Effector CD8-positive, alpha-beta T cell (primary cell): ENCODE results near the gene LSP1.

Experiments
- DNase-seq: peaks from one replicate; lab custom pipeline; 2025; lab: John Stamatoyannopoulos, UW

The LSP1 gene

GRCh38 chr11:1825039-1825740 lies 27.7 kb upstream of the LSP1 start:
- no peak for DNase-seq

DNA sequence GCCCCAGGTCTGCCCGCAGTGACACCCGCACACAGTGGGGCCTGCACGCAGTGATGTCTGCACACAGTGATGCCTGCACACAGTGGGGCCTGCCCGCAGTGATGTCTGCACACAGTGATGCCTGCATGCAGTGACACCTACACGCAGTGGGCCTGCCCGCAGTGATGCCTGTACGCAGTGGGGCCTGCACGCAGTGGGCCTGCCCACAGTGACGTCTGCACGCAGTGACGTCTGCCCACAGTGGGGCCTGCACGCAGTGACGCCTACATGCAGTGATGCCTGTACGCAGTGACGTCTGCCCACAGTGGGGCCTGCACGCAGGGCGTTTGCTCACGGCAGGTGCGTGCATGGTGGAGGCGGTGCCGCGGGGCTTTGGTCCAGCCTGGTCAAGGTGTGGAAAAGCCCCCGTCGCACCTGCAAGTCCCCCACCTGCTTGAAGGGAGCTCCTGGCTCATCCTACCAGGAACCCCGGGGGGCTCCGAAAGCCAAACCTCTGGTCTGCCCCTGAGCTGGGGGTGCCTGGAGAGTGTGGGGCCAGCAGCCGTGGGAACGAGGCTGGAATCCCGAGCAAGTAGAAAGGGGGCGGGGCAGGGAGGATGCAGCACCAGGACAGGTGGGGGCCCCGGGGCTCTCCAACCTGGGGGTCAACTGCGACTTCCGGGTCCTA lies 27.0 kb upstream of the LSP1 start:
- DNase-seq = no peak

DNA sequence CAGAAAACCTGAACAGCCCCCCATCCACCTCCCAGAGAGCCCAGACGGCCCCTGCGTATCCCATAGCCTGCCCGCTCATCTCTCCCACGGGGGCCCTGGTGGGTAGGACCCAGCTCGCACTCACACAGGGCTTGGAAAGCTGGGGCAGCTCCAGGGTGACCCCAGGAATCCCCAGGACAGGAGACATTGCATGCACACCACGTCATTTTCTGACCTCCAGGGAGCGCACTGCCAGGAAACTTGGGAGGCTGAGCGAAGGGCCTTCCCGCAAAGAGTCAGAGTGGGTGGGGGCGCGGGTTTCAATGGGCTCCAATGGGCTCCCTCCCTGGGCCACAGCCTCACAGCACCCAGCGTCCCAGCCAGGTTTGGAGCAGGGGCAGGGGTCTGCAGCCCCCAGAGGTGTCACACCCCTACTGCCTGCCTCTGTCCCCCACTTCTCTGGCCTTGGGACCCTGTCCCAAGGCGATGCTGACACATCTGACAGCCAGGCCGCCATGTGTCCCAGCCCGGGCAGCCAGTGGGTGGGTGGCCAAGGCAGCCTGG lies 26.3 kb upstream of the LSP1 start:
- no peak for DNase-seq

GRCh38 chr11:1827095-1827813 lies 25.6 kb upstream of the LSP1 start:
- DNase-seq = no peak

DNA sequence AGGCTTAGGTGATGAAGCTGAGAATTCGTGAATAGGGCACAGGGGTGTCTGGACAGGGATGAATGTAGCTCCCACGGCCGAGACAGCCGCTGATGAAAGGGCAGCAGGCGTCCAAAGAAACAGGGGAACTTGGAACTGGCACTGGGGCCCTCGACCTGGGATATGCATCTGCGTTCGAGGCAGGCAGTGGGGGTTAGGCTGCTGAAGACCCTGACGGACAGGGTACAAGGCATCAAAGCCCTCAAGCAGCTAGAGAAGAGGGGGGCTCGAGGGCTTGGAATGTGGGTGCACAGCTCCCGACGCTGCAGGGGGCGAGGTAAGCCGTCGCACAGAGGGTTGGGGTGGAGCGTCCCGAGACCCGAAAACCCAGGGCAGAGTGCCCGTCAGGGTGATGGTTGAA lies 25.0 kb upstream of the LSP1 start:
- no peak for DNase-seq

DNA sequence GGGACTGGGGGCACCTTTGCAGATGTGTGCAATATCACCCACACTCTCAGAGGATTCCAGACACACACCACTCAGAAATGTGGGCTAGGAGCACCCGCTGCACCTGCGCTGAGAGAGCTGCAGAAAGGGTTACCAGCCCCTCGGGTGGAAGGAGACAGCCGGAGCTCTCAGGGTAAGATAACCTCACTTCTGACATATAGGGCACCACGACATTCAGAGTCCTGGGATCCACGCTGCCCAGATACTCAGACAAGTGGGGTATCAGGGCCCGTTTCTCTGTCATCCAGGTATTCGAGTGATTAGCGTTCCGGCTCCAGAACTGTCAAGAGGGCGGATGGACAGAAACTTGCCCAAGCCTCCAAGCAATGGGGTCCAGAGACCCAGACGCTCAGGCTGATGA lies 24.3 kb upstream of the LSP1 start:
- no peak for DNase-seq

DNA sequence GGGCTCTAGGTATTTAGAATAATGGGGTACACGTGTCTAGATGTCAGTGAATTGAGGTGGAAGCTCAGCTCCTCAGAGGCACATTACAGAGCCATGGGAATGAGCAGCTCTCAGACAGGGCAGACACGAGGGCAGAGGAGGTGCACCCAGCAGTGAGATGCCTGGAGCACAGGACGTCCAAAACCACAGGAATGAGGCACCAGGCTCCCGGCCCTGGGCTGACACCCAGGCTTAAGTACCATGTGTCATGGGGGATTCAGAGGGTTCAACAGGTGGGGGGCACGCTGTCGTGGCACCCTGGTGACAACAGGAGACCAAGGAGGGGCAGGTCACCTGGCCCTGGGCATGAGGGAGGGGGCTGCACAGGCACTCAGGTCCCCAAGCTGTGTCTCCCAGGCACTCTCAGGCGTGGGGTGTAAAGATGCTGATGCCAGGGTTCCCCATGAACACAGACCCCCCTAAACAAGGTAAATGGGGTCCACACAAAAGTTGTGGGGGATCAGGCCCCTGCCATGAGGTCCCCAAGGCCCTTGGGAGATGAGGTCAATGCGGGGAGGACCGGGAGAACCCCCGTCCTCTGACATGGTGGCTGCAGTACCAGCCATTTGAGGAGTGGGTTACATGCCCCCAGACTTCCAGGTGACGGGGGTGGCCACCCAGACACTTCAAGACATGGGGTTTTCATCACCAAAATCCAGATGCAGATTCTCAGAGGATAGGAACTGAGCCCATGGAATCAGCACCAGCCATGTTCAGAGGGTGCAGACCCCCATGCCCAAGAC lies 23.7 kb upstream of the LSP1 start:
- no peak for DNase-seq

- DNase-seq = no peak
Measured at GRCh38 chr11:1830004-1830321, 22.9 kb upstream of the LSP1 start.

GRCh38 chr11:1830322-1831223 lies 22.3 kb upstream of the LSP1 start:
- no peak for DNase-seq

GRCh38 chr11:1831338-1832210 lies 21.3 kb upstream of the LSP1 start:
- DNase-seq = no peak

DNA sequence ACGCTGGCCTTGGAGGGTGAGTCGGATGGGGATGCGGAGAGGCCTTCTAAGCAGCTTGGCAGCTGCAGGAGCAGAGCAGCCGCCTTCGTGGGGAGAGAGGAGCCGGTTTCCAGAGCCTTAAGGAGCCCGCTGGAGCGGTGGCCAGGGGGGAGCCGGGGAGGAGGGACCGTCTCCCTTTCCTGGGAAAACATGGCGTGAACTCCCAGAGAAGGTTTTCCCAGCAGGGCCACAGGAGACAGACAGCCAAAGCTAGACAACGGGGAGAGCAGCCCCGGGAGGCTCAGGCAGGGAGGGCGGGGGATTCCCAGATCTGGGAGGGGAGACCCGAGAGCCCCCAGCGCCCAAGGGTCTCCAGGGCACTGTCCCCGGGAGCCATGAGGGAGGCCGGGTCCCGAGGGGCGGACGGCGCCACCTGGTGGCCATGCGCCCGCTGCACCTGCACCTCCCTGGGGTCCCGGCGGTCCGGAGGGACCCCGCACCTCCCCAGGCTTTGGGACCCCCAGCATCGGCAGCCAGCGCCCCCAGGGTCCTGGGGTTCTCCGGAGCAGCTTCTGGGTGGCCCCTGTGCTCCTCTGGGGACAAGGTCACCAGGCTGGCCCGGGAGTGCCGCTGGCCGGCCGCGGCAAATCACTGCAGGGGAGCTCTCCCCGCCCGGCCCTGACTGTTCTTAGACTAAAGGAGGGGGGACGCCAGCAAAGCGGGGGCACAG lies 20.5 kb upstream of the LSP1 start:
- DNase-seq = peak; percentile 58

DNA sequence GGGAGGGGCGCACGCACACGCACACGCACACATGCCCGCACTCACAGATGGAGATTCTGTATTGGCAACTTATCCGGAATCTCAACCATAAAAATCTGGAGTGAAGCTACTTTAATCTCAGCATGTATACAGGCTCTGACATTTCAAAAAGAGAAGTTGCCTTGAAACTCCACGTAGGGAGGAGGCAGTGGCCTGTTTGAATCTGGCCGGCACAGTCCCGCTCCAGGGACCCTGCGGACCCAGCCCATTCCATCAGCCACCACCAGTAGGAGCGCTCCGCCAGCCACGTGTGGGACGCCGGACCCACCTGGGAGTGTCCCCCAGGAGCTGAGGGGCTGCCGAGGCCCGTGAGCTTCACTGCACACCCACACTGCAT lies 20.0 kb upstream of the LSP1 start:
- no peak for DNase-seq

- DNase-seq = no peak
Measured at GRCh38 chr11:1834062-1834610, 18.7 kb upstream of the LSP1 start.

DNA sequence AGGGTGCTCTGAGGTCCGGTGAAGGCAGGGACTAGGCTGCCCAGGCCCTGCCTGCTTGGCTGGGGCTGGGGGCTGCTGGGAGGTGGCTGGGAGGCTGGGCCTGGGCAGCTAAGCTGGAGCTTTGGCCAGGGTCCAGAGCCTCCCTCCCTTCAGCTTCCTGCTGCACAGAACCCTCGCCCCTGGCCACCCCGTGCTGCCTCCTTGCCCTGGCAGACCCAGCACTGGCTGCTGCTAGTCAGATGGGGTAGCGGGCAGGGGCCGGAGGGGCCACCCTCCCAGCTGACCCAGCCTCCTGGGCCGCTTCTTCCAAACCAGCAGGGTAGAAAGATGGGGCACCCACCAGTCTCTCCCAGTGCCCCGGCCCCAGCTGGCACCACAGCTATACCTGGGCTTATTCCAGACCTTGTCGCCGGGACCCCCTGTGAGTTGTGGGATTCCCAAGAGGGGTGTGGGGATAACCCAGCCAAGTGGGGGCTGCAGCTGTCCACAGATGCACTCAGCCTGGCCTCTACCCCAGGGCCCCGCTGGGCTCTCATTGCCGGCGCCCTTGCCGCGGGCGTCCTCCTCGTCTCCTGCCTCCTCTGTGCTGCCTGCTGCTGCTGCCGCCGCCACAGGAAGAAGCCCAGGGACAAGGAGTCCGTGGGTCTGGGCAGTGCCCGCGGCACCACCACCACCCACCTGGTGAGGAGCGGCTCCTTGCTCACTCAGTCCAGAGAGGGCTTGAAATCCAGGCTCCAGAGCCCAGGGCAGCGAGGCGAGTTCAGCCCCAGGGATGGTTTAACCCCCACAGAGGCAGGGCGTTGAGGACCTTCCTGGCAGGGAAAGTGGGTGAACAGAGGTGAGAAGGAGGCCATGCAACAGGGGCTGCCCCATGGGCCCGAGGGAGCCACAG lies 17.9 kb upstream of the LSP1 start, which contains the start of gene SYT8:
Gene SYT8, plus strand, starts transcription at position 212 of the 892 bp plus-strand sequence. Its CDS starts 116 bp downstream, at position 328.
- DNase-seq = no peak

- no peak for DNase-seq
Measured at GRCh38 chr11:1835671-1836010, 17.2 kb upstream of the LSP1 start.

GRCh38 chr11:1836011-1836945 lies 16.6 kb upstream of the LSP1 start:
- no peak for DNase-seq
